ENCODE results near the gene SCNN1A. TPM values are rescaled to one million over a fixed set of nuclear protein-coding genes. Genes with fewer than 3 reads are reported as not detected.

Gene SCNN1A
- total RNA-seq, 3 donors from 2014 or later, result 130 to 402 (median 386) TPM

DNA sequence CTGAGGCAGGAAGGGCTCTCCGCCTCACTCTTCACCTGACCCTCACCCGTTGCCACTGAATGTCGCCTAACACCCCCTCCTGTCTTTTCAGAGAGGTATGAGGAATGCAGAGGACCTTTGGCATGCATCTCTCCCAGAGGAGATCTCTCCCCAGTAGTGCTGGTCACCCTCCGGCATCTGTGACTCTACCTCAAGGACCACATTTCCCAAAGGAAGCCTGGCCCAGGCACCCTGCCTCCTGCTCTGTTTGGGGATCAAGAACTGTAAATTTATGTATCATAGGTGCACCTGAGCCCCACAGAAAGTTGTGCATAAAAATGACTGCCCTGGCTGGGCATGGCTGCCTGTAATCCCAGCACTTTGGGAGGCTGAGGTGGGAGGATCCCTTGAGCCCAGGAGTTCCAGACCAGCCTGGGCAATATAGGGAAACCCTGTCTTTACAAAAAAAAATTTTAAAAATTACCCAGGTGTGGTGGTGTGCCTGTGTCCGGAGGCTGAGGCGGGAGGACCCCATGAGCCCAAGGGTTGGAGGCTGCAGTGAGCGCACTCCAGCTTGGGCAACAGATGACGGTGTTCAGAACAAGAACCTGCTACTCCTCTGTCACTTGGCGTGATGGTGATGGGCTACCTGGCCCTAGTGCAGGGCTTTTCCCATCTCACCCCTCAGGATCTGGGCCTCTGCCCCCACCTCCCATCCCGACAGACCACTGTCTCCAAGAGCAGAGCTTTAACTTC lies 47.2 kb downstream of the SCNN1A start:
- TF ChIP-seq, protein P1, sequence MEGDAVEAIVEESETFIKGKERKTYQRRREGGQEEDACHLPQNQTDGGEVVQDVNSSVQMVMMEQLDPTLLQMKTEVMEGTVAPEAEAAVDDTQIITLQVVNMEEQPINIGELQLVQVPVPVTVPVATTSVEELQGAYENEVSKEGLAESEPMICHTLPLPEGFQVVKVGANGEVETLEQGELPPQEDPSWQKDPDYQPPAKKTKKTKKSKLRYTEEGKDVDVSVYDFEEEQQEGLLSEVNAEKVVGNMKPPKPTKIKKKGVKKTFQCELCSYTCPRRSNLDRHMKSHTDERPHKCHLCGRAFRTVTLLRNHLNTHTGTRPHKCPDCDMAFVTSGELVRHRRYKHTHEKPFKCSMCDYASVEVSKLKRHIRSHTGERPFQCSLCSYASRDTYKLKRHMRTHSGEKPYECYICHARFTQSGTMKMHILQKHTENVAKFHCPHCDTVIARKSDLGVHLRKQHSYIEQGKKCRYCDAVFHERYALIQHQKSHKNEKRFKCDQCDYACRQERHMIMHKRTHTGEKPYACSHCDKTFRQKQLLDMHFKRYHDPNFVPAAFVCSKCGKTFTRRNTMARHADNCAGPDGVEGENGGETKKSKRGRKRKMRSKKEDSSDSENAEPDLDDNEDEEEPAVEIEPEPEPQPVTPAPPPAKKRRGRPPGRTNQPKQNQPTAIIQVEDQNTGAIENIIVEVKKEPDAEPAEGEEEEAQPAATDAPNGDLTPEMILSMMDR (IDR thresholded peaks at IDR 0.05), result no peak
- DNase-seq (no peak), ATAC-seq (no peak)
- peaks cover 9% of the 10 kb centered on the region for H3K36me3 ChIP-seq (ENCODE audit: low read depth)
- intact Hi-C loops (cut with DNase I, micrococcal nuclease), result no loop called here
- H3K4me3 ChIP-seq, result no peak overlapping the region
- H3K4me1 ChIP-seq (ENCODE audit: low read depth), result peaks cover 22% of the 10 kb centered on the region
- no peaks in the 10 kb centered on the region for H3K9me3 ChIP-seq

DNA sequence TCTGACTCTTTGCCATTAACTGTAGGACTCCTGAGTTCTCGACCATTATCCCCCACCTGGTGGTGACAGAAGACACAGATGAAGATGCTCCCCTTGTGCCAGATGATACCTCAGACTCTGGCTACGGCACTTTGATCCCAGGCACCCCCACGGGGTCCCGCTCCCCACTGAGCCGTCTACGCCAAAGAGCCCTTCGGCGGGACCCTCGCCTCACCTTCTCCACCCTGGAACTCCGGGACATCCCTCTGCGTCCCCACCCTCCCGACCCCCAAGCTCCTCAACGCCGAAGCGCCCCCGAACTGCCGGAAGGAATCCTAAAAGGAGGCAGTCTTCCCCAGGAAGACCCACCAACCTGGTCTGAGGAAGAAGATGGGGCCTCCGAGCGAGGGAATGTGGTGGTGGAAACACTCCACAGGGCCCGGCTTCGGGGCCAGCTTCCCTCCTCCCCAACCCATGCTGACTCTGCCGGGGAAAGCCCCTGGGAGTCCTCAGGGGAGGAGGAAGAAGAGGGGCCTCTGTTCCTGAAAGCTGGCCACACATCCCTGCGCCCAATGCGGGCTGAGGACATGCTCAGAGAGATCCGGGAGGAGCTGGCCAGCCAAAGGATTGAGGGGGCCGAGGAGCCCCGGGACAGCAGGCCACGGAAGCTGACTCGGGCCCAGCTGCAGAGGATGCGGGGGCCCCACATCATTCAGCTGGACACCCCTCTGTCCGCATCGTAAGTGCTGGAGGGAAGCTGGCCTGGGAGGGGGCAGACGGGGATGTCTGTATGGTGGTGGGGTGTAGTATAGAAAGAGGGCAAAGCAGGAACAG lies 47.9 kb downstream of the SCNN1A start:
- intact Hi-C loops (cut with DNase I, micrococcal nuclease), result no loop called here
- Histone ChIP-seq H3K4me1 (ENCODE audit: low read depth) (peaks cover 21% of the 10 kb centered on the region), H3K4me3 (no peak overlapping the region), H3K36me3 (ENCODE audit: low read depth) (peaks cover 9% of the 10 kb centered on the region), H3K9me3 (no peaks in the 10 kb centered on the region)
- DNase-seq (no peak), ATAC-seq (peak; percentile 1)
- TF ChIP-seq, protein P1 (IDR thresholded peaks at IDR 0.05), result no peak

- DNase-seq, result no peak
- Histone ChIP-seq H3K36me3 (ENCODE audit: low read depth) (peaks cover 7% of the 10 kb centered on the region), H3K4me3 (no peak overlapping the region), H3K9me3 (no peaks in the 10 kb centered on the region), H3K4me1 (ENCODE audit: low read depth) (peaks cover 17% of the 10 kb centered on the region)
- ATAC-seq, result peak; percentile 14
- intact Hi-C loops (cut with DNase I, micrococcal nuclease), result no loop called here
- TF ChIP-seq, protein P1 (IDR thresholded peaks at IDR 0.05), result no peak
These were observed 48.8 kb downstream of the SCNN1A start for GRCh38 chr12:6326316-6327228.

DNA sequence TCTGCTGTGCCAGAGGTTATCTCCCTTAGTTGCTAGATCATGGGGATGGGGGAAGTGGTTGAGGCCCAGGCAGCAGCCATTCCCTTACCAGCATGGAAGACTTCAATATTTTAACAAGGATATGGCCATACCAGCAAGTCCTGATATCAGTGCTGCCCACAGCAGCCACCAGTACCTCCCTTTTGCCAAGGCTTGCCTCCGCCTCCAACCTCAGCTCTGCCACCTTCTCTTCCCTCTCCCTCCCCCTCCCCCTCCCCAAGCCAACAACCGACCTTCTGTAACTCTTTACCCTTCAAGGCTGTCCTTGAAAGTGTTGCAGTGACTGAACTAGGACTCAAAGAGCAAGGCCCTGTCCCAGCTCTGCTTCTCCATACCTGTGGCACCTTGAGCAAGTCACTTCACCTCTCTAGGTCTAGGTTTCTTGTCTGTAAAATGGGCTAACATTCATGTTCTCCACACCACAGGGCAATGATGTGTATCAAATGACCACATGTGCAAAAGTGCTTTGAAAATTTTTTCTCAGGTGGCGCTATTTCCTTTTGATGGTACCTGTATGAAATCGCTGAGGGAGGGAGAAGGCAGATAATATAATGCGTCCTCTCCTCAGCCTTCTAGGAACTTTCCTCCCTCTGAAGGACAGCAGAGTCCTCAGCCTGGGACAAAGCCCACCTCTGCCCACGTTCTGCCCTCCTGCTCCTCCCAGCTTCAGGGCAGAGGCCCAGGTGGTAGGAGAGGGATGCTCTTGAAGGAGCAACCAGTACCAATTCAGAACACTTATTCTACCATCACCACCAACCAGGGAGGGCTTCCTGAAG lies 50.2 kb downstream of the SCNN1A start:
- intact Hi-C loops (cut with DNase I, micrococcal nuclease), result no loop called here
- ATAC-seq, result no peak
- peaks cover 17% of the 10 kb centered on the region for H3K4me1 ChIP-seq (ENCODE audit: low read depth)

More for the DNA sequence above, 50.2 kb downstream of the SCNN1A start:
- DNase-seq, result no peak
- Histone ChIP-seq H3K36me3 (ENCODE audit: low read depth) (no peaks in the 10 kb centered on the region), H3K4me3 (no peak overlapping the region), H3K9me3 (no peaks in the 10 kb centered on the region)
- TF ChIP-seq, protein P1 (IDR thresholded peaks at IDR 0.05), result no peak

All from mucosa of descending colon (tissue), 3 donors.